Neural crest cell (in vitro differentiated cells): ENCODE data around the gene DLG1. TPM values are rescaled to one million over a fixed set of nuclear protein-coding genes. Genes with fewer than 3 reads are reported as not detected.

Experiments used
- DNase-seq: peaks from one replicate; pipeline ENCODE4 v3.0.0; 2021; ENCODE audit warnings: low read depth, mixed read lengths, low spot score
- H3K27ac Mint-ChIP-seq: one replicate; pipeline ENCODE4 v1.8.0; 2021; ENCODE audit warnings: mild to moderate bottlenecking, mixed read lengths; ENCODE audit not compliant: unreplicated experiment
- H3K27me3 Mint-ChIP-seq: 2 replicates; pipeline ENCODE4 v1.8.0; 2021; ENCODE audit warnings: low read depth, mild to moderate bottlenecking, mixed read lengths
- H3K36me3 Mint-ChIP-seq: 2 replicates; pipeline ENCODE4 v1.8.0; 2021; ENCODE audit warnings: low read depth, mild to moderate bottlenecking, mixed read lengths
- H3K4me1 Mint-ChIP-seq: 2 replicates; pipeline ENCODE4 v1.8.0; 2021; ENCODE audit warnings: mixed read lengths
- H3K4me3 Mint-ChIP-seq: one replicate; pipeline ENCODE4 v1.8.0; 2021; ENCODE audit warnings: mild to moderate bottlenecking, mixed read lengths
- H3K9me3 Mint-ChIP-seq: 2 replicates; pipeline ENCODE4 v1.8.0; 2021; ENCODE audit warnings: mixed read lengths
- total RNA-seq: library from RNA; stranded (reverse); gene quantifications from 2 replicates; pipeline ENCODE4 v1.2.1, GENCODE V29; 2021
- TF ChIP-seq, protein P1 (sequence below): fragments of 200-600 bp; sonication (generic); conservative IDR thresholded peaks from 2 replicates; pipeline ENCODE4 v1.5.0; 2021; ENCODE audit warnings: antibody characterized with exemption, mild to moderate bottlenecking

The DLG1 gene
- total RNA-seq, 1 donor from 2014 or later: 95.5 TPM

DNA sequence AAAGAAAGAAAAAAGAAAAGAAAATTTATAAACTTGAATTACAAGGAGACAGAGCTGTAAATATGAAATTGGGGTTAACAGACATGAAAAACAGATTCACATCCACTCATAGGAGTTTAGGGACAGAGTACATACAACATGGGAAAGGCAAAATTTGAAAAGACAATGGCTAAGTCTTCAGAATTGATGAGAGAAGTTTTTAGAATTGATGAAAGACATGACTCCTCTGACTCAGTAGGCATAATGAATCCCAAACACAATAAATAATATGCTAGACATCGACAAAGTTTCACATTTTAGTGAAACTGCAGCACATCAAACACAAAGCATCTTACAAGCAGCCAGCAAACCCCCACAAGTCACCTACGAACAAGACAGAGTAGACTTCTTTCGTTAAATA lies 184.4 kb downstream of the DLG1 start:
- Mint-ChIP-seq H3K4me3 (no peak overlapping the region), H3K27ac (no peak overlapping the region), H3K27me3 (no peaks in the 10 kb centered on the region), H3K36me3 (peaks cover 50% of the 10 kb centered on the region), H3K4me1 (no peaks in the 10 kb centered on the region), H3K9me3 (peaks cover 6% of the 10 kb centered on the region)
- TF ChIP-seq, protein P1, sequence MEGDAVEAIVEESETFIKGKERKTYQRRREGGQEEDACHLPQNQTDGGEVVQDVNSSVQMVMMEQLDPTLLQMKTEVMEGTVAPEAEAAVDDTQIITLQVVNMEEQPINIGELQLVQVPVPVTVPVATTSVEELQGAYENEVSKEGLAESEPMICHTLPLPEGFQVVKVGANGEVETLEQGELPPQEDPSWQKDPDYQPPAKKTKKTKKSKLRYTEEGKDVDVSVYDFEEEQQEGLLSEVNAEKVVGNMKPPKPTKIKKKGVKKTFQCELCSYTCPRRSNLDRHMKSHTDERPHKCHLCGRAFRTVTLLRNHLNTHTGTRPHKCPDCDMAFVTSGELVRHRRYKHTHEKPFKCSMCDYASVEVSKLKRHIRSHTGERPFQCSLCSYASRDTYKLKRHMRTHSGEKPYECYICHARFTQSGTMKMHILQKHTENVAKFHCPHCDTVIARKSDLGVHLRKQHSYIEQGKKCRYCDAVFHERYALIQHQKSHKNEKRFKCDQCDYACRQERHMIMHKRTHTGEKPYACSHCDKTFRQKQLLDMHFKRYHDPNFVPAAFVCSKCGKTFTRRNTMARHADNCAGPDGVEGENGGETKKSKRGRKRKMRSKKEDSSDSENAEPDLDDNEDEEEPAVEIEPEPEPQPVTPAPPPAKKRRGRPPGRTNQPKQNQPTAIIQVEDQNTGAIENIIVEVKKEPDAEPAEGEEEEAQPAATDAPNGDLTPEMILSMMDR: no peak
- no peak for DNase-seq

DNA sequence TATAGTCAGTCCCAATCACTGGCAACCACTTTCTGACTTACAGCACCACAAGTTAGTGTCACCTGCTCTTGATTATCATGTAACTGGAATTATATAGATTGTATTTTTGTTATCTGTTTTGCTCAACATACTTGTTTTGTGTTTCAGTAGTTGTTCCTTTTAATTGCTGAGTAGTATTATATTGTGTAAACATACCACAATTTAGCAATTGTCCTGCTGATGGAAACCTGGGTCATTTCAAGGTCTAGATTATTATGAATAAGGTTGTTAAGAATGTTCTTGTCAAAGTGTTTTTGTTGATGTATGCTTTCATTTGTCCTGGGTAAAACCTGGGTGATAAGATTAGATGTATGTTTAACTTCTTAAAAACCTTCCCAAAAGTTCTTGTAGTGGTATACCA lies 186.7 kb downstream of the DLG1 start:
- TF ChIP-seq, protein P1: no peak
- DNase-seq: no peak
- H3K27me3 Mint-ChIP-seq: no peaks in the 10 kb centered on the region
- peaks cover 10% of the 10 kb centered on the region for H3K9me3 Mint-ChIP-seq
- H3K27ac Mint-ChIP-seq: no peak overlapping the region
- no peaks in the 10 kb centered on the region for H3K4me1 Mint-ChIP-seq
- no peak overlapping the region for H3K4me3 Mint-ChIP-seq
- peaks cover 55% of the 10 kb centered on the region for H3K36me3 Mint-ChIP-seq

DNA sequence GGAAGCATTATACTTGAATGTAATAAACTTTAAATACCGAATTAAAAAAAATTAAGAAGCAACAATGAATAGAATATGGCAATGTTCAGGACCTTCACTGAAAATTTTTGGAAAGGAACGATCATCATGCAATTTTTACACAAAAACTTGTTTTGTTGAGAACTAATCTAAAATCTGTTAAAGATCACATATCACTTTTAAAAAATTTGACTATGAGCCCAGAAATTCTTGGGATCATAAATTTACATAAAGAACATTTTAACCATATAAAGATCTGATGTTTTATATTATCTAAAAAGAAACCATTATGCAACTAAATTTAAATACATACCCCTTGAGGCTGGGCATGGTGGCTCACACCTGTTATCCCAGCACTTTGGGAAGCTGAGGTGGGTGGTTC lies 192.6 kb downstream of the DLG1 start:
- TF ChIP-seq, protein P1: no peak
- Mint-ChIP-seq H3K4me1 (no peaks in the 10 kb centered on the region), H3K27ac (no peak overlapping the region), H3K4me3 (no peak overlapping the region), H3K9me3 (peaks cover 7% of the 10 kb centered on the region), H3K36me3 (peaks cover 32% of the 10 kb centered on the region), H3K27me3 (no peaks in the 10 kb centered on the region)
- DNase-seq: no peak

DNA sequence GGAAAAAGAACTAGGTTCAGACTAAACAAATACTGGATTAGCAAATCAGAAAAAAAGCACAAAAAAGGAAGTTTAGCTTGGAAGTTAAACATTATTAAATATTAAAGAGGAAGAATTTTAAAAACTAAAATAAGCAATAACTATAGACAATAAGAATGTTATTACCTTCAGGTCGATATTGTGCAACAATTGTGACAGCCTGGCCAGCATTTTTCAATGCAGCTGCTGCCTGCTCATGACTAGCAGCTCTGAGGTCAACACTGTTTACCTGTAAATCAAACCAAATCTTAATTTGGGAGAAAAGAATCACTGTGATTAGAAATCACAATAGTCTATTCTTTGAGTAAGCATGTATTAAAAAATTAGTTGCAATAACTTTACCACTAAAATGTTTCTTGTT lies 193.7 kb downstream of the DLG1 start:
- TF ChIP-seq, protein P1: no peak
- Mint-ChIP-seq H3K27ac (no peak overlapping the region), H3K27me3 (no peaks in the 10 kb centered on the region), H3K4me1 (no peaks in the 10 kb centered on the region), H3K9me3 (peaks cover 5% of the 10 kb centered on the region), H3K4me3 (no peak overlapping the region), H3K36me3 (peaks cover 23% of the 10 kb centered on the region)
- no peak for DNase-seq

DNA sequence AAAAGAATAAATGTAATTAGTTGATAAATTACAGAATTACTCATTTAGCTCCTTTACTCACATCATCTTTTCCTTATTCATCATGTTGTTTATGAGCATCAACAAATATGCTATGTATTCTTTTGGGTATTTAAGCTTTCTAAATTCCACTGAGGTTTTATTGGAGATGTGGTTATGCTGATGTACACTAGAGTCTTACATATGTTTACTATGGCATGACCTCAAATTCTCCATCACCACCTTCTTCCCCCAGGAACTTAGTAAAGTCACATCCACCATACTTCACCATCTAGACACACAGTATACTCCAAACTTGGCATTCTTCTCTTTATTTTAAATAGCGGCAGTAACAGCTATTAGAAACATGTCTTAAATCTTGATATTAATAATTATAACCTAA lies 194.6 kb downstream of the DLG1 start:
- H3K27me3 Mint-ChIP-seq: no peaks in the 10 kb centered on the region
- no peaks in the 10 kb centered on the region for H3K4me1 Mint-ChIP-seq
- no peak overlapping the region for H3K27ac Mint-ChIP-seq
- TF ChIP-seq, protein P1: no peak
- peaks cover 23% of the 10 kb centered on the region for H3K36me3 Mint-ChIP-seq
- peaks cover 5% of the 10 kb centered on the region for H3K9me3 Mint-ChIP-seq
- no peak overlapping the region for H3K4me3 Mint-ChIP-seq
- no peak for DNase-seq

DNA sequence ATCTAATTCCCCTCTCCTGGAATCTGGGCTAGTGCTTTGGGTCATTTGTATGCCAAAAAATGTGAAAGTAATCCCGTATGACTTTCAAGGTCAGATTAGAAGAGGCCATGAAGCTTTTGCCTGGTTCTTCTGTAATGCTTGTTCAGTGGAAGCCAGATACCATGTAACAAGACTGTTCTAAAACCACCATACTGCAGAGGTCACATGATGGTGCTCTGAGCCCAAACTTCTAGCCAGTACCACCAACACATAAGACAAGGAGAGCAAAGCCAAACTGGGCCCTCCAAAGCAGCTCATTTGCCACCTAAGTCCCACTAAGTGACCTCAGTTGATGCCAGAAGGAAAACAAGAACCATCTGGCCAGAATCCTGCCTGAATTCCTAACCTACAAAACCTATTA lies 204.5 kb downstream of the DLG1 start:
- Mint-ChIP-seq H3K27ac (no peak overlapping the region), H3K4me1 (no peaks in the 10 kb centered on the region), H3K36me3 (peaks cover 12% of the 10 kb centered on the region), H3K4me3 (no peak overlapping the region), H3K27me3 (no peaks in the 10 kb centered on the region), H3K9me3 (no peaks in the 10 kb centered on the region)
- DNase-seq: no peak
- TF ChIP-seq, protein P1: no peak
